GM12892 (cell line): Measurements from ENCODE around the gene ME3.
A peak's percentile ranks its signal among the peaks of the same experiment; 100 is the strongest.
"Not testable (repeated sequence)": the region's sequence is repeated elsewhere in the genome, so short reads cannot be mapped to it uniquely, and the experiment has no call there.

Source experiments
- DNase-seq: peaks from one replicate; pipeline ENCODE4 v3.0.0; 2011; ENCODE audit not compliant: insufficient read length
- FAIRE-seq: peaks from 2 replicates; lab custom pipeline; 2011; peaks lifted over from hg19 to GRCh38; lab: Jason Lieb, UNC
- POLR2A ChIP-seq: IDR thresholded peaks from 2 replicates; pipeline ENCODE4 v1.6.1; 2011; ENCODE audit warnings: low read depth, low read length, control low read depth
- POLR2AphosphoS5 ChIP-seq: IDR thresholded peaks from 2 replicates; pipeline ENCODE4 v1.6.1; 2011; ENCODE audit warnings: low read depth, low read length, control low read depth
- TAF1 ChIP-seq: IDR thresholded peaks from 2 replicates; pipeline ENCODE4 v1.6.1; 2011; ENCODE audit warnings: low read depth, mild to moderate bottlenecking, control low read depth, low read length, borderline replicate concordance

ME3 gene

DNA sequence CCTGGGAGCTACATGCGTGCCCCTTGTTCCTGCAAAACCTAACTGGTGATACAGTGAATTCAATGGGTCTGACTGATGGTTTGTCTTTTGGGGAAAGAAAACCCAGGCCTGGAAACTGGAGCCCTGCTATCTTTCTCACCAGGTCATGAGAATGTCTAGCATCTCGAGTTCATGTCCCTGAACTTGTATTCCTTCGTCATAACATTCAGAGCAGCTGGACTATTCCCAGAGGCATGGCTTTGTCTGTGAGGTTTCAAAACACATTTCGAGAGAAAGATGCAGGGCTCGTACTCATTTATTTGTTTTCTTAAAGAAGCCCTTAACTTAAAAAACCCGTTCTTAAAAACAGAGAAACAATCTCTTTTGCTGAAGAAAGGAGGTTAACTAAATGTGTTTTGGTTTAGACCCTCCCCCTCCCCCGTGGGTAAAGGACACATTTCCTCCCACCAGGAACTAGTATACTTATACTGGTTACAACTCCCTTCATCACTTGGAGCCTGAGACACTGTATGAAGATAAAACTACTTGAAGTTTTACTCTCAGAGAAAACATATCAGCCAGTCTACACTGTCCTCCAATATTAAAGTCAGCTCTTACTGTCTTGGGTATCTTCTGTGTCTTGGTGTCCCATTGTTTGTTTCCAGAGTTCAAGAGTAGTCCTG is 43.2 kb downstream of the ME3 start:
- no peak for DNase-seq
- TF ChIP-seq TAF1 (no peak), POLR2A (no peak), POLR2AphosphoS5 (no peak)
- no peak for FAIRE-seq

DNA sequence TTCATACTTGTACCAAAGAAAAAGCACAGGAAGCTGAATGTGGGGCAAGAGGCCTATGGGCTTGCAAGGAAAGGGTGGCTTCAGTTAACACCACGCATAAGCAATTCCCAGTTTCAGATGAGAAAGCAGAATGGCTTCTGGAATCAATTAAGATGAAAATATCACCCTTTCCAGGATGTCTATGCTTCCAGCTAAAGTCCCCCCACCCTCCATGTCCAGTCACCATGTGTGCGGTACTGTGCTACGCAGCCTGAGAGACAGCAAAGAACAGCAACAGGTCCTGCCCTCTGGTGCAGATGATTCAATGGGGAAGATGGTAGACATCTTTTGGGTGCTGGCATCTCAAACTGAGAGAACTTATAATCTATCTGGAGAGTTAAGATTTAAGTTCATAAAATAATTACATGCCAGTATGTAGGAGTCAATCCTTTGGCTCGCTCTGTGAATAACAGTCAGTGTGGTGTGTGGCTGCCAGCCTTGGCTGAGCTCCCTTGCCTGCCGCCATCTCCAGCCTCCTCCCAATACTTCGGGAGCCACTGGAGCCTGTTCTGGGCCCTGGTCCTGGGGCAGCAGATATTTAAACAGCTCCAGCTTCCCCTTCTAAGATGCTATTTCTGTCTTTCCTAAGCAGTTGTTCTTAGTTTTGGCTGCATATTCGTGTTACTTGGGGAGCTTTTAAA is 44.5 kb downstream of the ME3 start:
- TF ChIP-seq POLR2AphosphoS5: no peak
- no peak for TF ChIP-seq POLR2A
- no peak for TF ChIP-seq TAF1
- FAIRE-seq (no peak), DNase-seq (no peak)

GRCh38 chr11:86625981-86626380 is 46.4 kb downstream of the ME3 start:
- no peak for FAIRE-seq
- TF ChIP-seq POLR2A: no peak
- no peak for TF ChIP-seq POLR2AphosphoS5
- TF ChIP-seq TAF1: no peak
- DNase-seq: no peak

- FAIRE-seq (peak; percentile 40), DNase-seq (no peak)
- TF ChIP-seq POLR2A: no peak
- no peak for TF ChIP-seq TAF1
- TF ChIP-seq POLR2AphosphoS5: no peak
These were observed 46.9 kb downstream of the ME3 start for GRCh38 chr11:86625544-86625943.

DNA sequence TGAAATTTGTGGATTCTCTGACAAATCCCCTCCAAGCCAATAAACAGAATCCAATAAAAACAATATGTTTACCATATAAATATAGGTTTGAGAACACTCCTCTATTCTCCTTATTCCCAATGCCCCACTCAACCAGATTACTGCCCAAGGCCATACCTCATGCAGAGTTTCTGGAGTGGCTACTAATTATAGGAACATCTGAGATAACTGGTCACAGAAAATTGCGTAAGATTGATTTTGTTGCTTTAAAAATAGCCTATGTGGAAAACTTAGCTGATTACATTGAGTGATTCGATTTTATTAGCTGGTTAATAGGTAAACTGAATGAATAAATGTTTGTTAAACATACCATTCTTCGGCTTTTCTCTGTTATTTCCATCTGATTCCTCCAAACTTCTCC is 48.0 kb downstream of the ME3 start:
- no peak for FAIRE-seq
- TF ChIP-seq POLR2A (no peak), POLR2AphosphoS5 (no peak)
- DNase-seq: no peak

DNA sequence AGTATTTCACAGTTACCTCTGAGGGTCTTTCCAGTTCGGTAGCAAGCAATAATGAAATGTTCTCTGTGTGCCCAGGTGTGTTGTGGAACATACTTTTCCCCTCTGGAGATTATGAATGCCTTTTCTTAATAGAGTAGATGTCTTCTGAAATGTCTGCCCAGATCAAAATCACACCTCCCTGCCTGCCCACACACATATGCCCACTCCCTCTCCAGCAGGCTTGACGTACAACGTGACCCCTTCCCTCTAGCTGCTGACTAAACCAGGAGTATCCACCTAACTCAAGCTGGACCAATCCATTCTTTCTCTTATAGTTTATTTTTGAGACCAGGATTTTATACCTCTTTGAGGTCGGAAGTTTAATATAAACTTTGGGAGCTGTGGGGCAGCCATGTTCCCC is 48.7 kb downstream of the ME3 start:
- DNase-seq (no peak), FAIRE-seq (no peak)
- TF ChIP-seq POLR2A: no peak
- TF ChIP-seq POLR2AphosphoS5: no peak
- TF ChIP-seq TAF1: no peak

GRCh38 chr11:86623041-86623621 is 49.3 kb downstream of the ME3 start:
- TF ChIP-seq POLR2AphosphoS5: no peak
- no peak for TF ChIP-seq TAF1
- TF ChIP-seq POLR2A: no peak
- FAIRE-seq (no peak), DNase-seq (no peak)

DNA sequence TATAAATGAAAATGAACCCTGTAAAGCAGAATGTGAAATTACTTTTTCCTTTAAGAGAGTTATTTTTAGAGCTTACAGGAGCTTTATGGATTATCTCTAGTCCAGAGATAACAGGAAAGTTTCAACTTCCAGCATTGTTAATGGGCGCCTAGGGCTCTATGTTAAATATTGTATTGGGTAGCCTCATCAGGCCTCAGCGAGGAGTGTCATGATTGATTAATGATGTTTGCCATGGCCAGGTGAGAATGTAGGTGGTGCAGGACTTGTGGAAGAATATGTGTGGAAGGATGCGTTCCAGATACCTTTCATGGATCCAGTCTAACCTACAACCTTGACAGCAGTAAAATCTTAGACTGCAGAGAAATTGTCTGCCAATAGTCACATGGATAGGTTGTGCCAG is 50.6 kb downstream of the ME3 start:
- FAIRE-seq: no peak
- TF ChIP-seq POLR2A (no peak), TAF1 (no peak), POLR2AphosphoS5 (no peak)
- DNase-seq: no peak

- DNase-seq: no peak
- no peak for TF ChIP-seq POLR2A
- no peak for TF ChIP-seq POLR2AphosphoS5
- no peak for TF ChIP-seq TAF1
- FAIRE-seq: no peak
These were observed 51.4 kb downstream of the ME3 start for GRCh38 chr11:86620891-86621521.

GRCh38 chr11:86619428-86619827 is 53.0 kb downstream of the ME3 start:
- FAIRE-seq, DNase-seq: not testable (repeated sequence)

GRCh38 chr11:86617502-86617901 is 54.9 kb downstream of the ME3 start:
- FAIRE-seq: no peak
- TF ChIP-seq TAF1: no peak
- DNase-seq: no peak

GRCh38 chr11:86615487-86615886 is 56.9 kb downstream of the ME3 start:
- FAIRE-seq (no peak), DNase-seq (no peak)
- TF ChIP-seq POLR2AphosphoS5: no peak
- TF ChIP-seq TAF1: no peak
- no peak for TF ChIP-seq POLR2A
